Measurements from ENCODE around the gene NLGN4X. TPM values are rescaled to one million over a fixed set of nuclear protein-coding genes. Genes with fewer than 3 reads are reported as not detected.

Gene NLGN4X
- polyA plus RNA-seq, 1 of the 3 experiments (the other 2 are of a cell fraction), result 0.05 TPM

DNA sequence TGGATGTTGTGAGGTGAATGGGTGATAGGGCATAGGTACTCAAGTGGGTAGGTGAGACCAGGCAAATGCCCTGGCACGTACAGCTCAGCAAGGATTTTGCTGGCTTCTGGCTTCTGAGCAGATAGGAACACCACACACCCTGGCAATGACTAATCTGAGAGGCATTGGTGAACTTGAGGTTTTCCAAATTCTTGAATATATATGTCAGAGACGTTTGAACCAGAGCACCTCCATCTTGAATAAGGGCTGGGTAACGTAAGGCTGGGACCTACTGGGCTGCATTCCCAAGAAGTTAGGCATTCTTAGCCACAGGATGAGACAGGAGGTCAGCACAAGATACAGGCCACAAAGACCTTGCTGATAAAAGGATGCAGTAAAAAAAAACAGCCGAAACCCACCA lies 204.5 kb downstream of the NLGN4X start:
- H3K9me2 ChIP-seq, result no peaks in the 10 kb centered on the region
- ChIA-PET CTCF (no interaction called here), POLR2A (no interaction called here)
- no peaks in the 10 kb centered on the region for H4K20me1 ChIP-seq (ENCODE audit: insufficient read depth)
- no peak for DNase-seq
- no peaks in the 10 kb centered on the region; a peak in 1 of 4 replicates for H3K4me1 ChIP-seq (ENCODE audit: control insufficient read depth in 1 of 2, insufficient read depth in 2 of 2, low read depth in 1 of 2, low read length in 1 of 2)
- H3K4me3 ChIP-seq (ENCODE audit: low read depth in 2 of 2, low read length in 1 of 2), result no peak overlapping the region
- H3K79me2 ChIP-seq (ENCODE audit: insufficient read depth), result no peaks in the 10 kb centered on the region
- H3F3A ChIP-seq (replicated peaks; ENCODE audit: insufficient read depth), result no peaks in the 10 kb centered on the region
- no peak overlapping the region for H3K4me2 ChIP-seq
- no peak overlapping the region for H3K9ac ChIP-seq
- no peaks in the 10 kb centered on the region for H3K9me3 ChIP-seq
- no peak overlapping the region for H3K27ac ChIP-seq (ENCODE audit: low read depth in 2 of 2, low read length in 1 of 2)
- 33% methylated on average over 4 of the region's 4 CpGs for WGBS (ENCODE audit: low lambda C conversion rate)
- no peaks in the 10 kb centered on the region for H3K27me3 ChIP-seq (ENCODE audit: insufficient read depth)
- no peaks in the 10 kb centered on the region for H3K36me3 ChIP-seq (replicated peaks in 1 of 2; ENCODE audit: control insufficient read depth in 1 of 2, insufficient read depth in 2 of 2, low read length in 1 of 2)
- no peak for TF ChIP-seq EP300 (IDR thresholded peaks at IDR 0.05; ENCODE audit: borderline replicate concordance in 1 of 2, low read depth in 1 of 2, low read length in 1 of 2)
- TF ChIP-seq SMC3 (IDR thresholded peaks at IDR 0.05; ENCODE audit: low read depth, low read length), result no peak
- TF ChIP-seq, protein P1, sequence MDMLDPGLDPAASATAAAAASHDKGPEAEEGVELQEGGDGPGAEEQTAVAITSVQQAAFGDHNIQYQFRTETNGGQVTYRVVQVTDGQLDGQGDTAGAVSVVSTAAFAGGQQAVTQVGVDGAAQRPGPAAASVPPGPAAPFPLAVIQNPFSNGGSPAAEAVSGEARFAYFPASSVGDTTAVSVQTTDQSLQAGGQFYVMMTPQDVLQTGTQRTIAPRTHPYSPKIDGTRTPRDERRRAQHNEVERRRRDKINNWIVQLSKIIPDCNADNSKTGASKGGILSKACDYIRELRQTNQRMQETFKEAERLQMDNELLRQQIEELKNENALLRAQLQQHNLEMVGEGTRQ (IDR thresholded peaks at IDR 0.05; ENCODE audit: borderline replicate concordance, low read depth, low read length), result no peak
- no peak for TF ChIP-seq MEF2A (IDR thresholded peaks at IDR 0.05; ENCODE audit: borderline replicate concordance, low read depth)
- TF ChIP-seq JUND (IDR thresholded peaks at IDR 0.05), result no peak
- TF ChIP-seq SIN3A (IDR thresholded peaks at IDR 0.05; ENCODE audit: borderline replicate concordance, low read depth, low read length), result no peak
- no peak overlapping the region for H2AFZ ChIP-seq (ENCODE audit: low read depth)

DNA sequence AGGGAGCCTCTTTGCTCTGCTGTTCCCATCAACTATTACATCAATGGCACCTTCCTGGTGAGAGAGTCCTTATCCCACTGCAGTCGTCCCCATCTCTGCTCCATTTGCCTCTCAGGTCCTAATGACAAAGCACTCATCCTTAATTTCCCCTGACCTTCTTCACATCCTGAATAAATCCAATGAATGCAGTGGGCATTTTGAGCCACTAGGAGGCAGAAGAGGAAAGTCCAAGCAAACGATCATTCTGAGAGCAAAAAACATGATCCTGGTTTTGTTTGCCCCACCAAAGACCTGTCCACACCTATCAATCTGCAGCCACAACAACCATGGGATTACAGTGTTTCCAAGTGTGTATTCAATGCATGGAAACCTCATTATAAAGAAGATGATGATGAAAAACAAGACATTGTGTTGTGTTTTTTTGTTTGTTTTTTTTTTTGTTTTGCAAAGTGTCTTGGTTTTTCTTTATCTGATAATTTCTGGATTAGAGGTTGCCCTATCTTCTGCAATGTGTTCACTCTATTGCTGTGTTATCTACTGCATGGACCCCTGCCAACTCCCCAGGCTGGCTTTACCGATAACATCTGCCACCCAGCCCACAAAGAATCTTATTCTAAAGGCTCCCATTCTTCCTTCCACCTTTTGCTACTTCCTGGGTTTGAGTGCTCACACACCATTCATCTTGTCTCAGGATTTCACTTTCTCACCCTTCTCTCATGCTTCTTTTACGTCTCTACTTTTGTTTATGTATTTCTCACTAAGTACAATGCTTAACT lies 207.2 kb downstream of the NLGN4X start:
- ChIA-PET POLR2A (no interaction called here), CTCF (interaction anchor here (1.2 kb wide), 1 partner anchor 19 kb away, joined by 4 read pairs; no protein-coding TSS in a partner anchor)
- no peaks in the 10 kb centered on the region for H3K36me3 ChIP-seq (replicated peaks in 1 of 2; ENCODE audit: control insufficient read depth in 1 of 2, insufficient read depth in 2 of 2, low read length in 1 of 2)
- no peaks in the 10 kb centered on the region for H3K27me3 ChIP-seq (ENCODE audit: insufficient read depth)
- 2% methylated on average over 4 of the region's 4 CpGs for WGBS (ENCODE audit: low lambda C conversion rate)
- no peaks in the 10 kb centered on the region for H3K79me2 ChIP-seq (ENCODE audit: insufficient read depth)
- H3K9me3 ChIP-seq, result no peaks in the 10 kb centered on the region
- H3K4me1 ChIP-seq (ENCODE audit: control insufficient read depth in 1 of 2, insufficient read depth in 2 of 2, low read depth in 1 of 2, low read length in 1 of 2), result no peaks in the 10 kb centered on the region; a peak in 1 of 4 replicates
- no peaks in the 10 kb centered on the region for H4K20me1 ChIP-seq (ENCODE audit: insufficient read depth)
- no peaks in the 10 kb centered on the region for H3F3A ChIP-seq (replicated peaks; ENCODE audit: insufficient read depth)
- peak; percentile 29 for DNase-seq
- H3K27ac ChIP-seq (ENCODE audit: low read depth in 2 of 2, low read length in 1 of 2), result no peak overlapping the region
- H3K9me2 ChIP-seq, result no peaks in the 10 kb centered on the region
- TF ChIP-seq YY1 (IDR thresholded peaks at IDR 0.05; ENCODE audit: low read depth) (no peak), SMC3 (IDR thresholded peaks at IDR 0.05; ENCODE audit: low read depth, low read length) (peak; percentile 56), RAD21 (IDR thresholded peaks at IDR 0.05; ENCODE audit: low read length) (peak; percentile 79)
- TF ChIP-seq, protein P2, sequence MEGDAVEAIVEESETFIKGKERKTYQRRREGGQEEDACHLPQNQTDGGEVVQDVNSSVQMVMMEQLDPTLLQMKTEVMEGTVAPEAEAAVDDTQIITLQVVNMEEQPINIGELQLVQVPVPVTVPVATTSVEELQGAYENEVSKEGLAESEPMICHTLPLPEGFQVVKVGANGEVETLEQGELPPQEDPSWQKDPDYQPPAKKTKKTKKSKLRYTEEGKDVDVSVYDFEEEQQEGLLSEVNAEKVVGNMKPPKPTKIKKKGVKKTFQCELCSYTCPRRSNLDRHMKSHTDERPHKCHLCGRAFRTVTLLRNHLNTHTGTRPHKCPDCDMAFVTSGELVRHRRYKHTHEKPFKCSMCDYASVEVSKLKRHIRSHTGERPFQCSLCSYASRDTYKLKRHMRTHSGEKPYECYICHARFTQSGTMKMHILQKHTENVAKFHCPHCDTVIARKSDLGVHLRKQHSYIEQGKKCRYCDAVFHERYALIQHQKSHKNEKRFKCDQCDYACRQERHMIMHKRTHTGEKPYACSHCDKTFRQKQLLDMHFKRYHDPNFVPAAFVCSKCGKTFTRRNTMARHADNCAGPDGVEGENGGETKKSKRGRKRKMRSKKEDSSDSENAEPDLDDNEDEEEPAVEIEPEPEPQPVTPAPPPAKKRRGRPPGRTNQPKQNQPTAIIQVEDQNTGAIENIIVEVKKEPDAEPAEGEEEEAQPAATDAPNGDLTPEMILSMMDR (IDR thresholded peaks at IDR 0.05), result peak; percentile 55
- no peak overlapping the region for H3K4me2 ChIP-seq
- H2AFZ ChIP-seq (ENCODE audit: low read depth), result no peak overlapping the region
- H3K4me3 ChIP-seq (ENCODE audit: low read depth in 2 of 2, low read length in 1 of 2), result no peak overlapping the region
- no peak overlapping the region for H3K9ac ChIP-seq

All from SK-N-SH (cell line).